Measurements from ENCODE around the gene PARD3B.

The PARD3B gene

DNA sequence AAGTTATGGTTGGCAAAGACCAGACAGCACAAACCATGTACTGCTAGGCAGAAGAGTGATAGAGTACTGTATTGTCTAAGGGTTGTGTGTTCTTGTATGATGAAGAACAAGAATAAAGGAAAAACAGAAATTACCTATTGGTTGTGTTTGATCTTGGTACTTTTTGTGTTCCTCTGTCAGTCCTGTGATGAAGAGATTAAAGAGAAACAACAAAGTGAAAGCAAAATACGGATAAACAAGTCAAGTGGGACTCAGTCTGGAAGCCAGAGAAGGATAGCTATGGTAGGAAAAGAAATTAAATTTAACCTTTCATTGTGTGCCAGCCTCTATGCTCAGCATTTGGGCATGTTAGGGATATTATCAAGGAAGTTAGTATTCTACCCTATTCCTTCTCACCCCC, 413.1 kb downstream of the PARD3B start:
- TF ChIP-seq, protein P1, sequence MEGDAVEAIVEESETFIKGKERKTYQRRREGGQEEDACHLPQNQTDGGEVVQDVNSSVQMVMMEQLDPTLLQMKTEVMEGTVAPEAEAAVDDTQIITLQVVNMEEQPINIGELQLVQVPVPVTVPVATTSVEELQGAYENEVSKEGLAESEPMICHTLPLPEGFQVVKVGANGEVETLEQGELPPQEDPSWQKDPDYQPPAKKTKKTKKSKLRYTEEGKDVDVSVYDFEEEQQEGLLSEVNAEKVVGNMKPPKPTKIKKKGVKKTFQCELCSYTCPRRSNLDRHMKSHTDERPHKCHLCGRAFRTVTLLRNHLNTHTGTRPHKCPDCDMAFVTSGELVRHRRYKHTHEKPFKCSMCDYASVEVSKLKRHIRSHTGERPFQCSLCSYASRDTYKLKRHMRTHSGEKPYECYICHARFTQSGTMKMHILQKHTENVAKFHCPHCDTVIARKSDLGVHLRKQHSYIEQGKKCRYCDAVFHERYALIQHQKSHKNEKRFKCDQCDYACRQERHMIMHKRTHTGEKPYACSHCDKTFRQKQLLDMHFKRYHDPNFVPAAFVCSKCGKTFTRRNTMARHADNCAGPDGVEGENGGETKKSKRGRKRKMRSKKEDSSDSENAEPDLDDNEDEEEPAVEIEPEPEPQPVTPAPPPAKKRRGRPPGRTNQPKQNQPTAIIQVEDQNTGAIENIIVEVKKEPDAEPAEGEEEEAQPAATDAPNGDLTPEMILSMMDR (conservative IDR thresholded peaks at IDR 0.05; ENCODE audit: low read depth, low read length): no peak
- no peak overlapping the region for H3K4me3 ChIP-seq (ENCODE audit: low read length)
- no peak for DNase-seq (ENCODE audit: low read depth)

DNA sequence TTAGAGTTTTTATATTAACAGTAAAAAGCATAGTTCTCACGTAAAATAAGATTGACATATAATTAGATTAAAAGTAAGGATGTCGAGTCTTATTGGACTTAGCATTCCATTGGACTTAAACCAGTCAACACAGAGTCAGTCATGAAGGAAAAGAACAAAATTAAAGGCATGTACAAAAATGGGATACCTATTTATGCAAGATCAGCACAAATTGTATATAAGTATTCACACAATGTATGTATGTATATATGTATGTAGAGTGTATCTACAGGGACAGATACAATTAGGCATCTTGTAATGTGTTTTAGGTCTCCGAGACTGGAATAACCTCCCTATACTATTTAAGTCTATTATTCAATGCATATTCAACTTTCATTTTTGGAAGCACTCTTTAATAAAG, 419.1 kb downstream of the PARD3B start:
- H3K4me3 ChIP-seq (ENCODE audit: low read length): no peak overlapping the region
- DNase-seq (ENCODE audit: low read depth): no peak
- TF ChIP-seq, protein P1 (conservative IDR thresholded peaks at IDR 0.05; ENCODE audit: low read depth, low read length): no peak

DNA sequence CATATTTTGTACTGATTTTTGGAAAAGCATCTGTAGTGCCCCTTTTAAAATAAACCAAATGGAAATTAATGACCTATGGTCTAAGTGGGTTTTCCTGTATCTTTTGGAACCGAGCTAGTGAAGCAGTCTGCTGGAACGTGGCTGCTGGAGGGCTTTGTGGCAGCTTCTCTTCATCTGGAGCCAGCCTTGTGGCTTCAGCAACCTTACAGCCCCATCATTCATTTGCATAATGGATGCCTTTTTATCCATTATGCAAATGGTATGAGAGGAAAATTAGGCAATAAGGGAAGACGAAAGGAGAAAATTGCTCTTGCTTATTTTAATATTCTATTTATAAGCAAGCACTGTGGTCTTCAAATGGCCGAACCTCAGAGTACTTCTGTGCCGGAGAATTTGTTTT, 421.0 kb downstream of the PARD3B start:
- TF ChIP-seq, protein P1 (conservative IDR thresholded peaks at IDR 0.05; ENCODE audit: low read depth, low read length): no peak
- DNase-seq (ENCODE audit: low read depth): no peak
- H3K4me3 ChIP-seq (ENCODE audit: low read length): no peak overlapping the region

DNA sequence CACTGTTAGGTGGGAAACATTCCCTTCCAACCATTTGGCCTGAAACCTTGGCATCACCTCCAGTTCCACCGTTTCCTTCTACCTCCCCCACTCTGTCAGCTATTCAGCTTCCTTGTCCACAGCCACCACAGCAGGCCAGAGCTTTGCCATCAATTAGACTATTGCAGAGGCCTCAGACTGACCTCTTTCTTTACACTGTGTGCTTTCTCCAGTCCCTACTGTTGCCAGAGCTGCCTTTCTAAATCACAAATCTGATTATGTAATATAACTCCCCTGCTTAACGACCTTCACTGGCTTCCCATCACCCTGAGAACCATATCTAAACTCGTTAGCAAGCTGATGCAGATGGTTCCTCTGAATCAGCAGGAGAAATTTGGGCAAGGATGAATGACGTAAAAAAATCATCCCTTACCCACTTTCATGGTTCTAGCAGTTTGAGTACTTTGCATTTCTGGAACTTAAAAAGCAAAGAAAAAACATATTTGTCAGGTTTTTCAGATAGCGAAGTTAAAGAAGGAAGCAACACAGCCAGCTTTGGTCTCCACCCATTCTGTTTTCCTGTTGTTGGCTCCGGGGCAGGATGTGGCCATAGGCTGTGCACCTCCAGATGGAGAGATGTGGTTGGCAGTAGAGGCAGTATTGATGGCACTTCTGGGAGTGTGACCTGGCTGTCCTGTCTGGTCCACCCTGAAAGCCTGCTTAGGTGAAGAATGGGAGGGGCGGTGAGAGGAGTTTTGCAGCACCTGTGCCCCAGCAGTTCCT, 422.1 kb downstream of the PARD3B start:
- DNase-seq (ENCODE audit: low read depth): no peak
- no peak overlapping the region for H3K4me3 ChIP-seq (ENCODE audit: low read length)
- TF ChIP-seq, protein P1 (conservative IDR thresholded peaks at IDR 0.05; ENCODE audit: low read depth, low read length): no peak

DNA sequence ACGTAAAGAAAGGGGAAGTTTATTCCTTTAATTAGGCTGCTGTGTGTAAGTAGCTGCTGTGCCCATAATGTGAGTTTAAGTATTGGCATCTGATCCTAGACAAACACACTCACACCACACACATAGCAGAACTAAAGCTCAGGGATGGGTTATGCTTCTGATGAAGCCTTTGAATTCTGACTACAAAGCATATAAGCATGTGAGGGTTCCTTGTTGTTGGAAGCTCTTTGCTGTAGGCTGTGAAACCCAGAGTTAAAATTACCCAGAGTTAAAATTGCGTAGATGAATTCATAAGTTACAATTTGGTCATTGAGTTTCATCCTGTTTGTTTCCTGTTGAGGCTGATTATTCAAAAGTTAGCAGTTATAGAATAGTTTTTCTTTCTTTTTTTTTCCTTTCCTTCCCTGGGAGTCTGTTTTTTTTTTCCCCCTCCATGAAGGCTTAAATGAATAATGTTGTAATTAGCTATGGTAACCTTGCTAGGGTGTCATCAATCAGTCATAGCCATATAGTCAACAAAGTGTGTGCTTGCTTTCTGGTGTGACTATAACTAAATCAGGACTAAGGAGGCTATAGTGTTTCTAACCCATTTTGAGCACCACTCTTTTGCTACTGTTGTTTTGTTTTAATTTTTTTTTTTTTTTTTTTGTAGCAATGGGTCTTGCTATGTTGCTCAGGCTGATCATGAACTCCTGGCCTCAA, 426.1 kb downstream of the PARD3B start:
- no peak overlapping the region for H3K4me3 ChIP-seq (ENCODE audit: low read length)
- TF ChIP-seq, protein P1 (conservative IDR thresholded peaks at IDR 0.05; ENCODE audit: low read depth, low read length): no peak
- no peak for DNase-seq (ENCODE audit: low read depth)

DNA sequence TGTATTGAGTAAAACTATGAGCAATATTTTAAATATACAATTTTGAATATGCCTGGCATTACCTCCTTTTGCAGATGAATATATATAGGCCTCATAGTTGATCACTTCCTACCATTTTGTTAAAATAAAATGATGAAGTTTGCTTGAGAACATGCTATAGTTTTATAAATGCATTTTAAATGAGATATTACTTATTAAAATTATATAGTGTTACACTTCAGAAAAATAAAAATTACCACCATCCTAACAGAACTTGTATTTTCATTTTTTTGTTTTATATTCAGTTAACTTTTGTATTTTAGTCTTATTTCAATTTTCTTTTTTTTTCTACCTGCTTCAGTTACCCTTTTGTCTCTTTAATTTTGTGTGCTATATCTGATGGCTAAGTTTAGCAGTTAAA, 426.9 kb downstream of the PARD3B start:
- TF ChIP-seq, protein P1 (conservative IDR thresholded peaks at IDR 0.05; ENCODE audit: low read depth, low read length): no peak
- no peak for DNase-seq (ENCODE audit: low read depth)
- no peak overlapping the region for H3K4me3 ChIP-seq (ENCODE audit: low read length)

Measured in retinal pigment epithelial cell (primary cell).